ENCODE data around the gene PRDX3. TPM values are rescaled to one million over a fixed set of nuclear protein-coding genes. Genes with fewer than 3 reads are reported as not detected.

The PRDX3 gene
- total RNA-seq, 4 donors from 2014 or later = 125 to 201 (median 156) TPM

GRCh38 chr10:119206603-119207365 is 28.2 kb upstream of the PRDX3 start:
- TF ChIP-seq CTCF (IDR thresholded peaks at IDR 0.05) = peak in 2 of 3 donors; percentile 93 to 96

GRCh38 chr10:119205894-119206602 is 27.4 kb upstream of the PRDX3 start:
- no peak for TF ChIP-seq CTCF (IDR thresholded peaks at IDR 0.05)
- DNase-seq (ENCODE audit: low spot score) (no peak), ATAC-seq (ENCODE audit: low FRiP score) (peak; percentile 0)

More at GRCh38 chr10:119206603-119207365, 28.2 kb upstream of the PRDX3 start:
- peak; percentile 40 for DNase-seq (ENCODE audit: low spot score)
- peak; percentile 81 for ATAC-seq (ENCODE audit: low FRiP score)

- ATAC-seq (ENCODE audit: low FRiP score) (no peak), DNase-seq (ENCODE audit: low spot score) (no peak)
- no peak for TF ChIP-seq CTCF (IDR thresholded peaks at IDR 0.05)
Observed at GRCh38 chr10:119203006-119203405, 24.4 kb upstream of the PRDX3 start.

GRCh38 chr10:119201233-119201632 is 22.6 kb upstream of the PRDX3 start:
- no peak for DNase-seq (ENCODE audit: low spot score)

GRCh38 chr10:119199231-119199992 is 20.8 kb upstream of the PRDX3 start:
- ATAC-seq (ENCODE audit: low FRiP score) = peak; percentile 85
- DNase-seq (ENCODE audit: low spot score) = no peak
- TF ChIP-seq CTCF (IDR thresholded peaks at IDR 0.05) = peak in 1 of 3 donors; percentile 59

More at GRCh38 chr10:119201233-119201632, 22.6 kb upstream of the PRDX3 start:
- no peak for ATAC-seq (ENCODE audit: low FRiP score)
- TF ChIP-seq CTCF (IDR thresholded peaks at IDR 0.05) = no peak

GRCh38 chr10:119198438-119198837 is 19.8 kb upstream of the PRDX3 start:
- no peak for ATAC-seq (ENCODE audit: low FRiP score)
- no peak for DNase-seq (ENCODE audit: low spot score)

More at GRCh38 chr10:119198438-119198837, 19.8 kb upstream of the PRDX3 start:
- no peak for TF ChIP-seq CTCF (IDR thresholded peaks at IDR 0.05)

Measured in omental fat pad (tissue), 4 donors.